ENCODE measurements around the gene C6orf118.

Gene C6orf118

GRCh38 chr6:165243801-165244200 lies 65.6 kb downstream of the C6orf118 start:
- DNase-seq, result no peak

DNA sequence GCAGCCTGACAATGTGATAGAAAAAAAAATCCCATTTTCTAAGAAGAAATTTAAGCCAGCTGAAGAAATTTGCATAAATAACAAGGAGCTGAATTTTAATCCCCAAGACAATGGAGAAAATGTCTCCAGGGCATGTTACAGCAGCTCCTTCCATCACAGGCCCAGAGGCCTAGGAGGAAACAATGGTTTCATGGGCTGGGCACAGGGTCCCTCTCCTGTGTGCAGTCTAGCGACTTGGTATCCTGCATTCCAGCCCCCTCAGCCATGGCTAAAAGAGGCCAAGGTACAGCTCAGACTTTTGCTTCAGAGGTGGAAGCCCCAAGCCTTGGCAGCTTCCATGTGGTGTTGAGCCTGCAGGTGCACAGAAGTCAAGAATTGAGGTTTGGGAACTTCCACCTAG lies 73.1 kb downstream of the C6orf118 start:
- DNase-seq, result no peak

DNA sequence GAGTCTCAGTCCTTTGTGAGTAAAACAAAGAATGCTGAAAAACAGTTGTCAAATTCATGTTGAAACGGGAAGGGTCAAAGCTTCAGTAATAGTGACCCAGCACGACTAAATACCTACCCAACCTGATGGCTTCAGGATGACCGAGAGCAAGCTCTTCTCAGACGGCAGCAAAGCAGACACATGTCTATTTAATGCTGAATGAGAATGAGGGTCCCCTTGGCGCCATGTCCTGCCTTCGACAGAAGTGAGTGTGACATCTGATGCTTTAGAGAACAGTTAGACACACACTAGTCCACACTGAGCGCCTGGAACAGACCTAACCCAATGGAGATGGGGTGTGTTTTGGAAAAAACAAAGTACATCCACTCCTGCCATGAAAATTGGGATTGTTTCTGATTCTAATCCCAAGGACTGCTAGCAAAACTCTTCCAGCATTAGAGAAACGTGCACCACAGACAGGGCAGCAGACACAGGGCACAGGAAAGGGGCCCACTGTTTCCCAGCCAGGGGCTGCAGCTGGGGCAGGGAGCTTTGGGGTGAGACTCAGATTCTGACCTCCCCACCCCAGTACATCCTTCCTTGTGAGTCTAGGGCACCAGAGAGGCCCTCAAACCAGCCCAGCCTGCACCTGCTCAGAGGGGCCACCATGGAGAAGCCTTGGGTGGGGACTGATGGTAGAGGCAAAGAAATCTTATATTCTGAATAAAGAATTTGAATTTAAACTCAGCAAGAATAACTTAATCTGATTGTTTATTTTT lies 76.5 kb downstream of the C6orf118 start:
- DNase-seq, result no peak

DNA sequence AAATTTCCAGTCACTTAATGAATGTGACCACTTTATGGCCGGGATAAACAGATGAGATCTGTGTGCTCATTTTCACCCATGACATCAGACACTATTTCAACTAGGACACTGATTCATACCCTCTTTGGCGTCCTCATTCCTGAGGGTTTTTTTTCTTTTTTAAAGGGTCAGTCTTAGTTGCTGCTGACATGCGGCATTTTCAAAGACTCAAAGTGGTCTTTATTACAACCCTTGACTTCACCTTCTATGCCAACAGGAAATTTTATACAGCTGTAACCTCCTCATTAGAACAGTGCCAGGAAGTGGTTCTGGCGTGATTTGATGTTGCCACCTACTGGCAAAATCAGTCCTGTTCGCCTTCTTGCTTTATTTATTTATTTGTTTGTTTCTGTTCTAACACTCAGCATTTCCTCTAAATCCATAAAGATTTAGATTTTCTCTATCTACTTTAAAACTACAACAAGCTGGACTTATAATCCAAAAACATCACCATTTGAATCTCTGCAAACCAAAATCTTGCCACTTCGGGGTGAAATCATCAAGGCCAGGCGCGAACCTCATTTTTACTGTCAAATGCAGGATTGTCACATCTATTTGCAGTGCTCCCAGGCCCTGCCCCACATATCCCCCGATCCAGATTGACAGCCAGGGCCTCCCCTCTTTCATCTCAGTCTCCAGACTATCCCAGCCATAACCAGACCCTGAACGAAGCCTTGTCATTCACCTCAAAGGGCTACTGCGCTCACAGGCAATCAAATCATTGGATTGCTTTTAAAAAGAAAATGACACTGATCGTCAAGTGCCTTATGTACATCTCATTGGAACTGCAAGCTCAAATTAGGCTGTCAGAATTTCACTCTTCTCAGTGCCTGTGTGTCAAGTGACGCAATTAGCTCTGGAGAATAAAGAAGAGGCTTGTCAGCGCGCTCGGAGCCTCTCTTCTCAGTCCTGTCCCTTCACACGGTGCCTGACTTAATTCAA lies 77.5 kb downstream of the C6orf118 start:
- no peak for DNase-seq

DNA sequence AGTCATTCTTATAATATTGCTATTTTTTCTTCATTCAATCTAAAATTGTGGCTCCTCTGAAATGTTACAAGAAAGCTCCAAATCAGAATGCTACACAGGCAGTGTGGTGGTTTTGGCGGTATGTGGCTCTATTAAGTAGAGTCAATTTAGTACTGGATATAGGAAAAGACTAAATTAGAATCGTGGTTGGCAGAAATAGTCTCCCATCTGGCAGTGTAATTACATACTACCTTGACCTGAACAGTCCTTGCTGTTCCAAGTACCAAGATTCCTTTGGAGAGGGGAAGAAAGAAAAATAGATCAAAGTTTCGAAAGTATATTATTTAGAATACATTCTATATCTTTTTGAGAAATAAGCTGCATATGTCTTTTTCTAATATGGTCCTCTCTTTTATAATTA lies 78.2 kb downstream of the C6orf118 start:
- no peak for DNase-seq
